ENCODE data around the gene UCN. TPM values are rescaled to one million over a fixed set of nuclear protein-coding genes. Genes with fewer than 3 reads are reported as not detected.

UCN gene
- total and polyA plus RNA-seq, 10 of the 15 experiments (the other 5 are each of a cell fraction or from before 2014, with no cell fraction given): 0.10 to 3.8 (median 1.1) TPM; not detected in 1

GRCh38 chr2:27261926-27262298 is 46.3 kb downstream of the UCN start:
- Histone ChIP-seq H3K4me3 (no peak overlapping the region), H2AFZ (ENCODE audit: control insufficient read depth, low read depth, low read length) (no peak overlapping the region), H3K36me3 (ENCODE audit: control insufficient read depth in 2 of 2, insufficient read depth in 2 of 2, low read length in 1 of 2) (no peaks in the 10 kb centered on the region), H3K27me3 (replicated peaks in 1 of 2; ENCODE audit: control insufficient read depth in 2 of 2, insufficient read depth in 2 of 2, low read length in 1 of 2) (peaks cover 24 to 41% of the 10 kb centered on the region in 2 experiments), H3K4me1 (ENCODE audit: control insufficient read depth, insufficient read depth, low read length) (peaks cover 18% of the 10 kb centered on the region), H3K9me3 (replicated peaks; ENCODE audit: control insufficient read depth, insufficient read depth, low read length) (no peaks in the 10 kb centered on the region), H3K79me2 (ENCODE audit: control insufficient read depth, insufficient read depth, low read length) (no peaks in the 10 kb centered on the region), H3K4me2 (ENCODE audit: control insufficient read depth, insufficient read depth) (peak overlapping the region; percentile 82; the same call in 1 of the 2 replicates), H3K27ac (ENCODE audit: control insufficient read depth, insufficient read depth) (no peak overlapping the region), H4K20me1 (ENCODE audit: control insufficient read depth, insufficient read depth) (no peaks in the 10 kb centered on the region), H3K9ac (ENCODE audit: control insufficient read depth, insufficient read depth, low read length) (no peak overlapping the region)
- FAIRE-seq: no peak
- CTCF ChIA-PET: no interaction called here
- no peak for DNase-seq (ENCODE audit: low read depth, low spot score)
- intact Hi-C loops (cut with micrococcal nuclease; ENCODE audit: unreplicated experiment) (no loop called here), in situ Hi-C loops (cut with MboI) (no loop called here)
- no peak for ATAC-seq
- RAD21 ChIA-PET (ENCODE audit: unreplicated experiment): interaction anchor here (1.0 kb wide), 1 partner anchor 18 kb away, joined by 3 read pairs; no protein-coding TSS in a partner anchor
- no TSS peak for BruUV-seq (replicated peaks)
- TF ChIP-seq SIN3A (IDR thresholded peaks at IDR 0.05; ENCODE audit: low read depth, low read length): no peak
- TF ChIP-seq JUND (IDR thresholded peaks at IDR 0.05; ENCODE audit: low read depth, low read length): no peak
- TF ChIP-seq IKZF1 (conservative IDR thresholded peaks at IDR 0.05): peak; percentile 26; the same call in 1 of the 2 replicates
- SMC1A ChIA-PET (ENCODE audit: uncharacterized antibody, unreplicated experiment): no interaction called here
- WGBS (ENCODE audit: insufficient coverage, insufficient replicate concordance, low lambda C conversion rate, missing lambda C conversion rate): 19% methylated on average over 12 of the region's 40 CpGs
- POLR2A ChIA-PET: no interaction called here

DNA sequence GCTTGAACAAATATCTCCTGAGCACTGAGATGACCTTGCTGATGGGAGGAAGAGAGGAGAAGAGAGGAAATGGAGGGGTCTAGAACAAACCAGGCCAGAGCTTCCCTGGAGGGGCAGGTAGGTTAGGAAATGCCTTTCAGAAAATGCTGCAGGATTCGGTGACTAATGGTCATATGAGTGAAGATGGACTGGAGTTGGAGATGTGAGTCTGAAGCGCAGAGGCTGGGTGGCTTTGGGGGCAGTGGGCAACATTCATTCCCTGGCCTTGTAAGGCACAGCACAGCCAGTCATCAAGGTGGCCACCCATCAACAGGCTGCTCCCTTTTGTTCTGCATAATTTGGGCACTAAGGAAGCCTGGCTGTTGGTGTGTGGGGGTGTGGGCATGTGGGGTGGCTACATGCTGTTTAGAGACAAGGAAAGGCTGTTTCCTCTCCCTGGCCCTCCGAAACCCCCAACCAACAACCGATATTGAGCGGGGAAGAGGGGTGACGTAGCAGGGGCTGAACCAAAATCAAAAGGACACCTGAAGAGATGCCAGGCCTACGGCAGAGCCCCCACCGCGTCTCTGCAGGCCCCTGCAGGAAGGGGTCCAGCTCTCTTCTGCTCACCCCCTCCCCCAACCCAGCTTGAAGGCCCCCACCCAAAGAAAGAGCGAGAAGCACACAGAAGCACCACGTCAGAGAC is 46.9 kb downstream of the UCN start:
- peaks cover 26 to 40% of the 10 kb centered on the region in 2 experiments for H3K27me3 ChIP-seq (replicated peaks in 1 of 2; ENCODE audit: control insufficient read depth in 2 of 2, insufficient read depth in 2 of 2, low read length in 1 of 2)
- no peak overlapping the region for H3K4me2 ChIP-seq (ENCODE audit: control insufficient read depth, insufficient read depth)
- 69% methylated on average over 11 of the region's 11 CpGs for WGBS (ENCODE audit: insufficient coverage, insufficient replicate concordance, low lambda C conversion rate, missing lambda C conversion rate)
- no peaks in the 10 kb centered on the region for H3K36me3 ChIP-seq (ENCODE audit: control insufficient read depth in 2 of 2, insufficient read depth in 2 of 2, low read length in 1 of 2)
- FAIRE-seq (no peak), ATAC-seq (no peak), DNase-seq (ENCODE audit: low read depth, low spot score) (no peak)
- H2AFZ ChIP-seq (ENCODE audit: control insufficient read depth, low read depth, low read length): no peak overlapping the region
- peaks cover 18% of the 10 kb centered on the region for H3K4me1 ChIP-seq (ENCODE audit: control insufficient read depth, insufficient read depth, low read length)
- ChIA-PET RAD21 (ENCODE audit: unreplicated experiment) (interaction anchor here (0.5 kb wide), 1 partner anchor 92 kb away, joined by 3 read pairs; no protein-coding TSS in a partner anchor), POLR2A (no interaction called here), SMC1A (ENCODE audit: uncharacterized antibody, unreplicated experiment) (no interaction called here), CTCF (interaction anchor here (0.6 kb wide), 1 partner anchor 1434 kb away, joined by 5 read pairs; no protein-coding TSS in a partner anchor)
- H3K9ac ChIP-seq (ENCODE audit: control insufficient read depth, insufficient read depth, low read length): no peak overlapping the region
- H3K27ac ChIP-seq (ENCODE audit: control insufficient read depth, insufficient read depth): no peak overlapping the region
- no peak for TF ChIP-seq PKNOX1 (IDR thresholded peaks at IDR 0.05)
- H3K9me3 ChIP-seq (replicated peaks; ENCODE audit: control insufficient read depth, insufficient read depth, low read length): no peaks in the 10 kb centered on the region
- in situ Hi-C loops (cut with MboI) (no loop called here), intact Hi-C loops (cut with micrococcal nuclease; ENCODE audit: unreplicated experiment) (no loop called here)
- no peaks in the 10 kb centered on the region for H4K20me1 ChIP-seq (ENCODE audit: control insufficient read depth, insufficient read depth)
- no peaks in the 10 kb centered on the region for H3K79me2 ChIP-seq (ENCODE audit: control insufficient read depth, insufficient read depth, low read length)
- BruUV-seq (replicated peaks): no TSS peak
- H3K4me3 ChIP-seq: no peak overlapping the region

Data from GM12878 (cell line).